Measurements from ENCODE around the gene CALB2. TPM values are rescaled to one million over a fixed set of nuclear protein-coding genes. Genes with fewer than 3 reads are reported as not detected.

CALB2 gene
- total RNA-seq, 1 experiment from 2014 or later = 8.0 TPM

- no peak for DNase-seq (ENCODE audit: low read depth)
- in situ Hi-C loops (cut with HindIII; ENCODE audit: low pct_unique_long_range_greater_than_20kb, low sequenced_read_pairs) = no loop called here
Measured at GRCh38 chr16:71410146-71410545, 51.6 kb downstream of the CALB2 start.

GRCh38 chr16:71412270-71413160 is 54.0 kb downstream of the CALB2 start:
- in situ Hi-C loops (cut with HindIII; ENCODE audit: low pct_unique_long_range_greater_than_20kb, low sequenced_read_pairs) = no loop called here
- peak; percentile 47 for DNase-seq (ENCODE audit: low read depth)

GRCh38 chr16:71413341-71413740 is 54.8 kb downstream of the CALB2 start:
- in situ Hi-C loops (cut with HindIII; ENCODE audit: low pct_unique_long_range_greater_than_20kb, low sequenced_read_pairs) = no loop called here
- no peak for DNase-seq (ENCODE audit: low read depth)

GRCh38 chr16:71414038-71414437 is 55.5 kb downstream of the CALB2 start:
- in situ Hi-C loops (cut with HindIII; ENCODE audit: low pct_unique_long_range_greater_than_20kb, low sequenced_read_pairs) = no loop called here
- DNase-seq (ENCODE audit: low read depth) = no peak

GRCh38 chr16:71421911-71422310 is 63.4 kb downstream of the CALB2 start:
- DNase-seq (ENCODE audit: low read depth) = no peak

GRCh38 chr16:71423016-71423415 is 64.5 kb downstream of the CALB2 start:
- in situ Hi-C loops (cut with HindIII; ENCODE audit: low pct_unique_long_range_greater_than_20kb, low sequenced_read_pairs) = no loop called here
- DNase-seq (ENCODE audit: low read depth) = no peak

More at GRCh38 chr16:71421911-71422310, 63.4 kb downstream of the CALB2 start:
- in situ Hi-C loops (cut with HindIII; ENCODE audit: low pct_unique_long_range_greater_than_20kb, low sequenced_read_pairs) = no loop called here

- in situ Hi-C loops (cut with HindIII; ENCODE audit: low pct_unique_long_range_greater_than_20kb, low sequenced_read_pairs) = no loop called here
Measured at GRCh38 chr16:71423865-71424264, 65.3 kb downstream of the CALB2 start.

GRCh38 chr16:71424626-71425025 is 66.1 kb downstream of the CALB2 start:
- in situ Hi-C loops (cut with HindIII; ENCODE audit: low pct_unique_long_range_greater_than_20kb, low sequenced_read_pairs) = no loop called here
- DNase-seq (ENCODE audit: low read depth) = no peak

More at GRCh38 chr16:71423865-71424264, 65.3 kb downstream of the CALB2 start:
- no peak for DNase-seq (ENCODE audit: low read depth)

GRCh38 chr16:71425746-71426068 is 67.2 kb downstream of the CALB2 start:
- no peak for DNase-seq (ENCODE audit: low read depth)
- in situ Hi-C loops (cut with HindIII; ENCODE audit: low pct_unique_long_range_greater_than_20kb, low sequenced_read_pairs) = no loop called here

- DNase-seq (ENCODE audit: low read depth) = no peak
- in situ Hi-C loops (cut with HindIII; ENCODE audit: low pct_unique_long_range_greater_than_20kb, low sequenced_read_pairs) = no loop called here
Measured at GRCh38 chr16:71426069-71426879, 67.8 kb downstream of the CALB2 start.

- no peak for DNase-seq (ENCODE audit: low read depth)
- in situ Hi-C loops (cut with HindIII; ENCODE audit: low pct_unique_long_range_greater_than_20kb, low sequenced_read_pairs) = no loop called here
Measured at GRCh38 chr16:71426880-71427615, 68.5 kb downstream of the CALB2 start.

GRCh38 chr16:71428385-71428784 is 69.9 kb downstream of the CALB2 start:
- in situ Hi-C loops (cut with HindIII; ENCODE audit: low pct_unique_long_range_greater_than_20kb, low sequenced_read_pairs) = no loop called here
- no peak for DNase-seq (ENCODE audit: low read depth)

GRCh38 chr16:71428883-71429282 is 70.4 kb downstream of the CALB2 start:
- no peak for DNase-seq (ENCODE audit: low read depth)
- in situ Hi-C loops (cut with HindIII; ENCODE audit: low pct_unique_long_range_greater_than_20kb, low sequenced_read_pairs) = no loop called here

GRCh38 chr16:71429581-71429980 is 71.1 kb downstream of the CALB2 start:
- in situ Hi-C loops (cut with HindIII; ENCODE audit: low pct_unique_long_range_greater_than_20kb, low sequenced_read_pairs) = no loop called here
- no peak for DNase-seq (ENCODE audit: low read depth)

- in situ Hi-C loops (cut with HindIII; ENCODE audit: low pct_unique_long_range_greater_than_20kb, low sequenced_read_pairs) = no loop called here
- DNase-seq (ENCODE audit: low read depth) = no peak
Measured at GRCh38 chr16:71430744-71431143, 72.2 kb downstream of the CALB2 start.

- in situ Hi-C loops (cut with HindIII; ENCODE audit: low pct_unique_long_range_greater_than_20kb, low sequenced_read_pairs) = no loop called here
- no peak for DNase-seq (ENCODE audit: low read depth)
Measured at GRCh38 chr16:71431176-71431575, 72.7 kb downstream of the CALB2 start.

GRCh38 chr16:71431991-71432390 is 73.5 kb downstream of the CALB2 start:
- in situ Hi-C loops (cut with HindIII; ENCODE audit: low pct_unique_long_range_greater_than_20kb, low sequenced_read_pairs) = no loop called here

GRCh38 chr16:71432906-71433305 is 74.4 kb downstream of the CALB2 start:
- in situ Hi-C loops (cut with HindIII; ENCODE audit: low pct_unique_long_range_greater_than_20kb, low sequenced_read_pairs) = no loop called here
- no peak for DNase-seq (ENCODE audit: low read depth)

More at GRCh38 chr16:71431991-71432390, 73.5 kb downstream of the CALB2 start:
- DNase-seq (ENCODE audit: low read depth) = no peak

- DNase-seq (ENCODE audit: low read depth) = no peak
- in situ Hi-C loops (cut with HindIII; ENCODE audit: low pct_unique_long_range_greater_than_20kb, low sequenced_read_pairs) = no loop called here
Measured at GRCh38 chr16:71436473-71436872, 78.0 kb downstream of the CALB2 start.

Measured in Caki2 (cell line).